Stimulated activated CD8-positive, alpha-beta memory T cell treated with anti-CD3 and anti-CD28 coated beads, Interleukin-4, amount 100 ng/mL, for 48 hours (primary cell): ENCODE measurements around the gene G6PC1.

Experiments
- DNase-seq: peaks from one replicate; pipeline ENCODE4 v3.0.0-alpha.2; 2020

The G6PC1 gene

DNA sequence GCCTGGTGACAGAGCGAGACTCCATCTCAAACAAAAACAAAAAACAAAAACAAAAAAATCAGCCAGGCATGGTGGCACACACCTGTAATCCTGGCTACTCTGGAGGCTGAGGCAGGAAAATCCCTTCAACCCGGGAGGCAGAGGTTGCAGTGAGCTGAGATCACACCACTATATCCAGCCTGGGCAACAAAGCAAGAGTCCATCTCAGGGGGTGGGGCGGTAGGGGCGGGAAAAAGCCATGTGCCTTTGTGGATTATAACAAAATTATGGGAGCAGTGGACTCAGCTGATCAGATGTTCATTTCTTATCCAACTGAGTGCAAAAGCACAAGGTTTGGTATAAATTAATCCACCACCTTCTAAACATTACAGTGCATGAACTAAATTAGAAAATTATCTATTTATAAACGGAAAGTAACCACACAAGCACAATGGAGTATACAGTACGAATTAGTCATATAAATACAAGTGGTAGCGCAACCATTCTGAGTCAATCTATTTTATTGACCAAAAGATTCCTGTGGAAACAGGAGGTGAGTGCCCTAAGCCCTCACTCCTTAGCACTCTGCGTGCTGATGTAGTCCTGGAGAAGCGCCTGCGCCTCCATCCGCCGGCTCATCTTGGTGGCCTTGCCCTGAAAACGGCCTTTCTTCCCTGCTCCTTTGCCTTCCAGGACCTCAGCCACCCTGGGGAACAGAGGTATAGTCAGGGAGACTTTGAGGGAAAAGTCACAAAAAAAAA, 49.6 kb downstream of the G6PC1 start:
- DNase-seq = no peak
